ENCODE data around the gene STXBP3. TPM values are rescaled to one million over a fixed set of nuclear protein-coding genes. Genes with fewer than 3 reads are reported as not detected.

Gene STXBP3
- total and polyA plus RNA-seq, 9 of the 15 experiments (the other 6 are each of a cell fraction or from before 2014, with no cell fraction given) = 32.5 to 52.5 (median 39.2) TPM

DNA sequence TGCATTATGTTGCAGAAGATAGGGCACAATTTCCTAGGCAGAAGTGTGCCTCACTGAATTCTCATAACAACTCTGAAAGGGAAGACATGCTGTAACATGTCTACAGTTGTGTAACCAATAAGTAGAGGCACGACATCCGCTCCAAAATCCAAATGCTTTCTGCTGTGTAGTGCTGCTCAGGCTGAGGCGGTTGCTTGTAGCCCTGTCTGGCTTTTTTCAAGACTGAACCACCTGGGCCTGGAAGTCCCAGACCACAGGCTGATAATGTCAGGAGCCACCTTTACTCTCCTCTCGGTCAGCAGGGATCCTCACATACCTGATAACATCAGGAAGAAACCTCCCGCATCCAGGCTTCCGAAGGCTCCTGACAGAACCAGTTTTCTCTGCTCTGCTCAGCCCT, 99.5 kb downstream of the STXBP3 start:
- POLR2A ChIA-PET = interaction anchor here (0.6 to 1.6 kb wide), 4 partner anchors 12 to 110 kb away, joined by 3 to 6 read pairs (median 4); no protein-coding TSS in a partner anchor
- no peak overlapping the region for H2AFZ ChIP-seq (ENCODE audit: low read depth, low read length)
- CTCF ChIA-PET (ENCODE audit: low intra/inter-chr PET ratio) = no interaction called here
- H3K36me3 ChIP-seq (ENCODE audit: control insufficient read depth, insufficient read depth, low read length) = no peaks in the 10 kb centered on the region
- no peaks in the 10 kb centered on the region for H3K9me3 ChIP-seq (replicated peaks; ENCODE audit: control insufficient read depth, insufficient read depth, low read depth, low read length)
- H3K4me3 ChIP-seq = no peak overlapping the region
- no peak for TF ChIP-seq MTA3 (IDR thresholded peaks at IDR 0.05; ENCODE audit: borderline replicate concordance)
- TF ChIP-seq, protein P1, sequence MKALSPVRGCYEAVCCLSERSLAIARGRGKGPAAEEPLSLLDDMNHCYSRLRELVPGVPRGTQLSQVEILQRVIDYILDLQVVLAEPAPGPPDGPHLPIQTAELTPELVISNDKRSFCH (CRISPR knock-in tag; IDR thresholded peaks at IDR 0.05) = no peak
- TF ChIP-seq, protein P1 (tag; IDR thresholded peaks at IDR 0.05) = no peak
- TF ChIP-seq, protein P2, sequence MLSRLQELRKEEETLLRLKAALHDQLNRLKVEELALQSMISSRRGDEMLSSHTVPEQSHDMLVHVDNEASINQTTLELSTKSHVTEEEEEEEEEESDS (CRISPR knock-in tag; IDR thresholded peaks at IDR 0.05) = no peak
- TF ChIP-seq, protein P3, sequence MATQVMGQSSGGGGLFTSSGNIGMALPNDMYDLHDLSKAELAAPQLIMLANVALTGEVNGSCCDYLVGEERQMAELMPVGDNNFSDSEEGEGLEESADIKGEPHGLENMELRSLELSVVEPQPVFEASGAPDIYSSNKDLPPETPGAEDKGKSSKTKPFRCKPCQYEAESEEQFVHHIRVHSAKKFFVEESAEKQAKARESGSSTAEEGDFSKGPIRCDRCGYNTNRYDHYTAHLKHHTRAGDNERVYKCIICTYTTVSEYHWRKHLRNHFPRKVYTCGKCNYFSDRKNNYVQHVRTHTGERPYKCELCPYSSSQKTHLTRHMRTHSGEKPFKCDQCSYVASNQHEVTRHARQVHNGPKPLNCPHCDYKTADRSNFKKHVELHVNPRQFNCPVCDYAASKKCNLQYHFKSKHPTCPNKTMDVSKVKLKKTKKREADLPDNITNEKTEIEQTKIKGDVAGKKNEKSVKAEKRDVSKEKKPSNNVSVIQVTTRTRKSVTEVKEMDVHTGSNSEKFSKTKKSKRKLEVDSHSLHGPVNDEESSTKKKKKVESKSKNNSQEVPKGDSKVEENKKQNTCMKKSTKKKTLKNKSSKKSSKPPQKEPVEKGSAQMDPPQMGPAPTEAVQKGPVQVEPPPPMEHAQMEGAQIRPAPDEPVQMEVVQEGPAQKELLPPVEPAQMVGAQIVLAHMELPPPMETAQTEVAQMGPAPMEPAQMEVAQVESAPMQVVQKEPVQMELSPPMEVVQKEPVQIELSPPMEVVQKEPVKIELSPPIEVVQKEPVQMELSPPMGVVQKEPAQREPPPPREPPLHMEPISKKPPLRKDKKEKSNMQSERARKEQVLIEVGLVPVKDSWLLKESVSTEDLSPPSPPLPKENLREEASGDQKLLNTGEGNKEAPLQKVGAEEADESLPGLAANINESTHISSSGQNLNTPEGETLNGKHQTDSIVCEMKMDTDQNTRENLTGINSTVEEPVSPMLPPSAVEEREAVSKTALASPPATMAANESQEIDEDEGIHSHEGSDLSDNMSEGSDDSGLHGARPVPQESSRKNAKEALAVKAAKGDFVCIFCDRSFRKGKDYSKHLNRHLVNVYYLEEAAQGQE (IDR thresholded peaks at IDR 0.05; ENCODE audit: borderline replicate concordance) = peak; percentile 41; the same call in 1 of the 2 replicates
- TF ChIP-seq, protein P3 (CRISPR knock-in tag; IDR thresholded peaks at IDR 0.05; ENCODE audit: low read depth) = no peak
- TF ChIP-seq SIN3B (IDR thresholded peaks at IDR 0.05; ENCODE audit: low read depth) = no peak
- in situ Hi-C loops (cut with MboI) (no loop called here), intact Hi-C loops (cut with micrococcal nuclease) (no loop called here)
- 10% methylated on average over 6 of the region's 6 CpGs for WGBS (ENCODE audit: insufficient coverage, low coverage, missing lambda C conversion rate)
- FAIRE-seq = no peak
- no peak for DNase-seq (ENCODE audit: extremely low read depth in 1 of 4, low spot score in 3 of 4)
- H3K79me2 ChIP-seq (ENCODE audit: control insufficient read depth, insufficient read depth, low read length) = no peaks in the 10 kb centered on the region
- BruUV-seq (replicated peaks) = no TSS peak
- H3K4me1 ChIP-seq (replicated peaks in 1 of 2; ENCODE audit: control insufficient read depth in 2 of 2, insufficient read depth in 2 of 2, low read length in 2 of 2) = peaks cover 0 to 5% of the 10 kb centered on the region in 2 experiments; a peak in 1 of 5 replicates
- H3K27me3 ChIP-seq (ENCODE audit: control insufficient read depth in 2 of 2, insufficient read depth in 2 of 2, low read length in 2 of 2) = peaks cover 12 to 18% of the 10 kb centered on the region in 2 experiments; a peak in 3 of 5 replicates
- no peaks in the 10 kb centered on the region for H3K9me1 ChIP-seq (ENCODE audit: control insufficient read depth, insufficient read depth, low read length)
- H3K9ac ChIP-seq (ENCODE audit: insufficient read depth in 1 of 2, low read depth in 2 of 2, low read length in 2 of 2) = no peak overlapping the region
- no peak overlapping the region for H3K27ac ChIP-seq (ENCODE audit: extremely low read depth, low read depth, low read length)
- no peak overlapping the region for H3K4me2 ChIP-seq (ENCODE audit: insufficient read depth, low read length)
- peak; percentile 22 for ATAC-seq
- H4K20me1 ChIP-seq (replicated peaks; ENCODE audit: control insufficient read depth, insufficient read depth, low read length) = no peaks in the 10 kb centered on the region
